ENCODE results near the gene SMOC2.
"Not testable (repeated sequence)": the region's sequence is repeated elsewhere in the genome, so short reads cannot be mapped to it uniquely, and the experiment has no call there.

The SMOC2 gene

GRCh38 chr6:168695701-168696100, 254.7 kb downstream of the SMOC2 start:
- DNase-seq, result peak; percentile 26

GRCh38 chr6:168698923-168699322, 257.9 kb downstream of the SMOC2 start:
- no peak for DNase-seq

GRCh38 chr6:168699631-168700295, 258.8 kb downstream of the SMOC2 start:
- DNase-seq, result no peak

GRCh38 chr6:168700880-168701279, 259.9 kb downstream of the SMOC2 start:
- DNase-seq, result no peak

- DNase-seq, result no peak
Measured at GRCh38 chr6:168703990-168704389, 263.0 kb downstream of the SMOC2 start.

GRCh38 chr6:168704678-168705077, 263.7 kb downstream of the SMOC2 start:
- no peak for DNase-seq

GRCh38 chr6:168705271-168705670, 264.3 kb downstream of the SMOC2 start:
- not testable (repeated sequence) for DNase-seq

GRCh38 chr6:168706471-168707177, 265.6 kb downstream of the SMOC2 start:
- DNase-seq, result no peak

- no peak for DNase-seq
Measured at GRCh38 chr6:168708526-168708925, 267.5 kb downstream of the SMOC2 start.

- DNase-seq, result no peak
Measured at GRCh38 chr6:168708984-168709383, 268.0 kb downstream of the SMOC2 start.

GRCh38 chr6:168709390-168709789, 268.4 kb downstream of the SMOC2 start:
- no peak for DNase-seq

GRCh38 chr6:168709991-168710390, 269.0 kb downstream of the SMOC2 start:
- no peak for DNase-seq

- no peak for DNase-seq
Measured at GRCh38 chr6:168711049-168711640, 270.2 kb downstream of the SMOC2 start.

GRCh38 chr6:168711666-168712300, 270.8 kb downstream of the SMOC2 start:
- no peak for DNase-seq

- DNase-seq, result no peak
Measured at GRCh38 chr6:168712993-168713392, 272.0 kb downstream of the SMOC2 start.

- no peak for DNase-seq
Measured at GRCh38 chr6:168713839-168714238, 272.9 kb downstream of the SMOC2 start.

- no peak for DNase-seq
Measured at GRCh38 chr6:168714547-168715260, 273.7 kb downstream of the SMOC2 start.

- DNase-seq, result peak; percentile 29
Measured at GRCh38 chr6:168715643-168716481, 274.9 kb downstream of the SMOC2 start.

GRCh38 chr6:168716581-168716980, 275.6 kb downstream of the SMOC2 start:
- no peak for DNase-seq

- no peak for DNase-seq
Measured at GRCh38 chr6:168717491-168717890, 276.5 kb downstream of the SMOC2 start.

Data from NCI-H345 (cell line).